IPS DF 19.7 (cell line): ENCODE data around the gene TRPV6.

Experiments used
- DNase-seq: peaks from one replicate; pipeline ENCODE4 v3.0.0-alpha.2; 2013; ENCODE audit warnings: low read depth, low spot score

Gene TRPV6

DNA sequence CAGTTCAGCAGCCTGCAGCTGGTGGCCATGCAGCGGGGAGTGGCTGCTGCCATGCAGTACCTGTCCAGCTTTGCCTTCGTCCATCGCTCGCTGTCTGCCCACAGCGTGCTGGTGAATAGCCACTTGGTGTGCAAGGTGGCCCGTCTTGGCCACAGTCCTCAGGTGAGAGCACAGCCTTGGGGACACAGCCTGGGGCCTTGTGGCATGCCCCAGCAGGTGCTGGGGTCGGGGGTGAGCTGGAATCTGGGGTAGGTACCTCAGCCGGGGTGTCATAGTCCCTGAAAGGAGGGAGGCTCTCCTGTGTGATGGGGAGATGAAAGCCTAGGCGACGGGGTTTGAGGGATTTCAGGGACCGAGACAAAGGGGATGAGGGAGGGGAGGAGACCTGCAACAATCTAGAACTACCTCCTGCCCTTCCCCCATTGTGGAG is 16.5 kb downstream of the TRPV6 start:
- no peak for DNase-seq

DNA sequence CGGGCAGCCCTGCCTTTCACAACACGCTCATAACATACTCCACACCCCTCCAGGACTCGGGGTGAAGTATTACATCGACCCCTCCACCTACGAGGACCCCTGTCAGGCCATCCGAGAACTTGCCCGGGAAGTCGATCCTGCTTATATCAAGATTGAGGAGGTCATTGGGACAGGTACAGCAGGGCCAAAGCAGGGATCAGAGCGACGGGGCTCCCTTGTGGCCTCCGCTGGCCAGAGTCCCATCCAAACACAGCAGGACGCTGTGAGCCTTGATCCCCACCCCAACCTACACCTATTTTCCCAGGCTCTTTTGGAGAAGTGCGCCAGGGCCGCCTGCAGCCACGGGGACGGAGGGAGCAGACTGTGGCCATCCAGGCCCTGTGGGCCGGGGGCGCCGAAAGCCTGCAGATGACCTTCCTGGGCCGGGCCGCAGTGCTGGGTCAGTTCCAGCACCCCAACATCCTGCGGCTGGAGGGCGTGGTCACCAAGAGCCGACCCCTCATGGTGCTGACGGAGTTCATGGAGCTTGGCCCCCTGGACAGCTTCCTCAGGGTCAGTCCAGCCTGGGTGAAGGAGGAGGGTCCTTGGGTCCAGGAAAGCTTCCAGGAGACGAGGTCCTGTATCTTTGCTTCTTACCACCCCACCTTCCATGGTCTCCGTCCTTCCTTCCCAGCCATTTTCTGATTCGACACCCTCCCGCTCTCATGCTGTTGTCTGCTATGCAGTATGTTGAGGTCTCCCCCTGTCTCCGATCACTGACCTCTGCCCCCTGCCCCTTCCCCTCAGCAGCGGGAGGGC is 17.2 kb downstream of the TRPV6 start:
- no peak for DNase-seq

DNA sequence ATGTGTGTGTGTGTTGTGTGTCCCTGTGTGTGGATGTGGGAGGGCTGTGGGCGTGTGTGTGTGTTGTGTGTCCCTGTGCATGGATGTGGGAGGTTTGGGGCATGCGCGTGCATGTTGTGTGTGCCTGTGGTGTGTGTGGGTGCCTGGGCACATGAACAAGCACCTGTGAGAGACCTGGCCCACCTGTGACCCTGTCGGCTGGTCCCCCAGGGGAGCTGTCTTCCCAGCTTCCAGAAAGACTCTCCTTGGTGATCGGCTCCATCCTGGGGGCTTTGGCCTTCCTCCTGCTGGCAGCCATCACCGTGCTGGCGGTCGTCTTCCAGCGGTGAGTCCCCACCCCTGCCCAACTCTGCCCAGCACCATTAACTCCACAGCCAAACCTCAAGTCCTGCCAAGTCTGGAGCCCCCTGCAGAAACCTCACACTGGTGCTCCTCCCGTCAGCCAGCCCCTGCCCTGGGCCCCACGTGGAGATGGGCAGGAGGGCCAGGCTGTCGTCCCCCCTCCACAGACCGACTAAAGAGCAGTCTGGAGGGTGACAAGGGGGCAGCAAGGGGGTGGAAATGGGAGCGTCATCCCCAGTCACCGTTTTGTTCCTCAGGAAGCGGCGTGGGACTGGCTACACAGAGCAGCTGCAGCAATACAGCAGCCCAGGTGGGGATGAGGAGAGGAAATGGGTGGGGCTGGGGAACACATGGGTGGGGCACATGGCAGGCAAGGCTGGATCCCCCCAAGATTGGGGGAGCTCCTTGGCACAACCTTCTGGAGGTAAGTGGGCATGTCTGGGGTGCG is 18.0 kb downstream of the TRPV6 start:
- no peak for DNase-seq

DNA sequence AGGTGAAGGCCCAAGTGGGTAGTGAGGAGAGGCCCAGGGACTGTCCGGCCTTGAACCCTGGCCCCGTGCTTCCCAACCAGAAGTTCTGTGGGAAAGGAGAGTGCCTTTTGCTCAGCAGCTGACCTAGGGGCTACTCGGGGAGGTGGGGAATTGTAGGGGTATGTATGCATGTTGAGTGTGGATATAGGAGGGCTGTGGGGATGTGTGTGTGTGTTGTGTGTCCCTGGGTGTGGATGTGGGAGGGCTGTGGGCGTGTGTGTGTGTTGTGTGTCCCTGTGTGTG is 18.5 kb downstream of the TRPV6 start:
- no peak for DNase-seq

DNA sequence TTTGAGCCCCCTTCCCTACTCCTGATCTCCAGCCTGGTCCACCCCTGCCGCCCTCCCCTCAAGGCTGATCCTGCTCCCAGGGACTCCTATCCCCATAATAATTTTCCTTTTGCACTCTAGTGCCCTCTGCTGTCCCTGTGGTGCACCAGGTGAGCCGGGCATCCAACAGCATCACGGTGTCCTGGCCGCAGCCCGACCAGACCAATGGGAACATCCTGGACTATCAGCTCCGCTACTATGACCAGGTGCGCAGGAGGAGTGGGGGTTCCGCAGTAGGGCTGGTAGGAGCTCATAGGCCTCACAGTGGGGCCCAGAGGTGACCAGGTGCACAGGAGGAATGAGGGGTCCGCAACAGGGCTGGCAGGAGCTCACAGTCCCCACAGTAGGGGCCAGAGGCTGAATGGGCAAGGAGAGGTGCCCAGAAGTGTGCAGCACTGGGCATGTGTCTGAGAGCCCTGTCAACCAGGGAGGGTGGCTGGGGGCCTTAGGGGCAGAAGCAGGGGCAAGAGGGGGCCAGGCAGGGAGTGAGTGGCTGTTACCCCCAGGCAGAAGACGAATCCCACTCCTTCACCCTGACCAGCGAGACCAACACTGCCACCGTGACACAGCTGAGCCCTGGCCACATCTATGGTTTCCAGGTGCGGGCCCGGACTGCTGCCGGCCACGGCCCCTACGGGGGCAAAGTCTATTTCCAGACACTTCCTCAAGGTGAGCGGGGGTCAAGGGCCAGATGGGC is 19.0 kb downstream of the TRPV6 start:
- no peak for DNase-seq

DNA sequence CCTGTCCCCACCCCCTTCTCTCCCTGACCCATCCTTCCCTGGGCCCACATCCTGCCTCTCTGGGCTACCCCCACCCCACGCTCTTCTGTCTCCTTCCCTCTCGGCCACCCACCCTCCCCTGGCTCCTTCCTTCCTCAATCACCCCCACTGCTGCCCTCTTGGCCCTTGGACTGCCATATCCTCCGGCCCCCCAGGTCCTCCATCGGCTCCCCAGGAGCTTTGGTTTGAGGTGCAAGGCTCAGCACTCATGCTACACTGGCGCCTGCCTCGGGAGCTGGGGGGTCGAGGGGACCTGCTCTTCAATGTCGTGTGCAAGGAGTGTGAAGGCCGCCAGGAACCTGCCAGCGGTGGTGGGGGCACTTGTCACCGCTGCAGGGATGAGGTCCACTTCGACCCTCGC is 19.8 kb downstream of the TRPV6 start:
- DNase-seq: no peak

DNA sequence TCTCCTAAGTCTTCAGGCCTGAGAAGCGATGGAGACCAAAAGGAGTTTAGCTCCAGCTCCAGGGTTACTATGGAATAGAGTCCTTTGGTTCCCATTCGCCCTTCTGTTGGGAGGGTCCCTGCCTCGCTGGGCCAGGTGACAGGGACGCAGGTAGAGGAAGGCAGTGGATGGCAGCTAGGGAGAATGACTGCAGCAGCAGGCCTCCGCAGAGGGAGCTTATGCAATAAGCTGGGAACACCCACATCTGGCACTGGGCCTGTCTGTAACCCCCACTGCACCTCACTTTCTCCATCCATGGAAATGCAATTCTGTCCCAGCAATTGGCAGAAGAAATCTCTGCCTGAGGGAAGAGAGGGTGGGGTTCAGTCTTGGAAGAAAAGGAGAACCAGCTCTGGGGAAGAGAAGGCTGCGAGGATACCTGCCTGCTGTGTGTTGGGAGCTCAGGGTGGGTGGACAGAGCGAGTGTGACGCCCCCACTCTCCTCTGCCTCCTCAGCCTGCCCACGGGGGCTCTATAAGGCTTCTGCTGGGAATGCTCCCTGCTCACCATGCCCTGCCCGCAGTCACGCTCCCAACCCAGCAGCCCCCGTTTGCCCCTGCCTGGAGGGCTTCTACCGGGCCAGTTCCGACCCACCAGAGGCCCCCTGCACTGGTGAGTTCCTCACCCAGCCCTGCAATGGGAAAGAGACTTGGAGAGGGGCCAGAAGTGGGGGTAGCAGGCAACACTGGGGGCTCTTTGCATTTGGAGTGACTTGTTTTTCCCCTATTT is 20.4 kb downstream of the TRPV6 start:
- DNase-seq: no peak

DNA sequence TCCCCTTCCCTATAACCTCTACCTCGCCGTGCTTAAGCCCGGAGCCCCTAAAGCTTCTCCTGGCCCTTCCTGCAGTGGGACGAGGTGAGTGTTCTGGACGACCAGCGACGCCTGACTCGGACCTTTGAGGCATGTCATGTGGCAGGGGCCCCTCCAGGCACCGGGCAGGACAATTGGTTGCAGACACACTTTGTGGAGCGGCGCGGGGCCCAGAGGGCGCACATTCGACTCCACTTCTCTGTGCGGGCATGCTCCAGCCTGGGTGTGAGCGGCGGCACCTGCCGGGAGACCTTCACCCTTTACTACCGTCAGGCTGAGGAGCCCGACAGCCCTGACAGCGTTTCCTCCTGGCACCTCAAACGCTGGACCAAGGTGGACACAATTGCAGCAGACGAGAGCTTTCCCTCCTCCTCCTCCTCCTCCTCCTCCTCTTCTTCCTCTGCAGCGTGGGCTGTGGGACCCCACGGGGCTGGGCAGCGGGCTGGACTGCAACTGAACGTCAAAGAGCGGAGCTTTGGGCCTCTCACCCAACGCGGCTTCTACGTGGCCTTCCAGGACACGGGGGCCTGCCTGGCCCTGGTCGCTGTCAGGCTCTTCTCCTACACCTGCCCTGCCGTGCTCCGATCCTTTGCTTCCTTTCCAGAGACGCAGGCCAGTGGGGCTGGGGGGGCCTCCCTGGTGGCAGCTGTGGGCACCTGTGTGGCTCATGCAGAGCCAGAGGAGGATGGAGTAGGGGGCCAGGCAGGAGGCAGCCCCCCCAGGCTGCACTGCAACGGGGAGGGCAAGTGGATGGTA is 21.5 kb downstream of the TRPV6 start:
- no peak for DNase-seq

DNA sequence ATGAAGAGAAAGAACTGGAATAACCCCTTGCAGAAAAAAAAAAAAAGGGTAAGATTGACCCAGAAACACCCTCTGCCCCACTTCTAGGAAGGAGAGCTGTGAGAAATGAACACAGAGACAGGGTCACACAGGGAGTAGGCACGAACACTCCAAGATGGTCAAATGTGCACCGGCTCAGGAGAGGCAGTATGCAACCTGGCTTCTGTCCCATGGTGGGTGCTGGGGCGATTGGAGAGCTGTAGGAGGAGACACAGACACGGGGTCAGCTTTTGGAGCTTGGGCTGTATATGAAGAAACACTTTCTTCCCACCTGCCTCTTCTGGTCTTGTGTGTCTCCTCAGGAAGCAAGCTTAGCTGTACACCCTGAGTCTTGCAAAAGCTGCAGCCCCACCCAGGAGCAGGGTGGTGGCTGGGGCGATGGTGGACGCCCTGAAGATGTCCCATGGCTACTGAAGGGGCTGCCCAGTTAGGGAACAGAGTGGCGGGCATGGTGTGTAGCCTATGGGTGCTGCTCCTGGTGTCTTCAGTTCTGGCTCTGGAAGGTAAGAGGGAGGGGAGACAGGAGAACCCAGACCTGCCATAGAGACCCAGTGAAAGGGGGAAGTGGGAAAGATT is 22.7 kb downstream of the TRPV6 start:
- DNase-seq: no peak

DNA sequence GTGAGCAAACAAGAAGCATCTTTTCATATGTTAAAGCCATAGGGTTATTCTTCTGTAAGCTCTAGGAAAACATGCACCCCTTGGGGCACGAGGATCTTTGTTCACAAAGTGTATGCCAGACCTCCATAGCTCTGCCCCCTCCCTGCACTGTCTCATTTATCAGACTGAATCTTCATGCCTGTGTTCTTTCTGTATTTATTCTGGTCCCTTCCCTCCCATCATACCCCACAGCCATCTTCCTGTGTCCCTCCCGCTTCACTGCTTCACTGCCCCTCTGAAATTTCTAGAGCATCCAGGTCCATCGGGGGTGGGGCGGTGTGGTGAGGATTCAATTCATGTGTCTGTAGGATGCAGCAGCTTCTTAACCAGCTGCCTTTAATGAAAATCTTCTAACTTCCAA is 23.2 kb downstream of the TRPV6 start:
- no peak for DNase-seq

DNA sequence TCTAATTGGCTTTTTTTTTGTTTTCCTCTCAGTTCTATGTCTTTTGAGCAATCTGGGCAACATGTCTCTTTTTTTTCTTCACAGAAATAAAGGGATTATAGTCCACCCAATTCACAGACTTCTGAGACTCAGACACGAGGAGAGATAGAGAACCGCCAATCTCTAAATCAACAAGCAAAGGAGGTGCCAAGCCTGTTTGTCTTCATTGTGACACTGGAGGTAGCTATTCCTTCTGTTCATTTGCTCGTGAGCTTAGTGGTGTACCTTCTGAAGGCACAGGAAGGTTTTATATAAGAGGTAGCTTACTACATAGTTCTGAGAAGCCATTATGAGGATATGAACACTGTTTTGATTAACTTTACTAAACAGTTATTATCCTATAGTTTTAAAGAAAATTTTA is 24.6 kb downstream of the TRPV6 start:
- DNase-seq: no peak

DNA sequence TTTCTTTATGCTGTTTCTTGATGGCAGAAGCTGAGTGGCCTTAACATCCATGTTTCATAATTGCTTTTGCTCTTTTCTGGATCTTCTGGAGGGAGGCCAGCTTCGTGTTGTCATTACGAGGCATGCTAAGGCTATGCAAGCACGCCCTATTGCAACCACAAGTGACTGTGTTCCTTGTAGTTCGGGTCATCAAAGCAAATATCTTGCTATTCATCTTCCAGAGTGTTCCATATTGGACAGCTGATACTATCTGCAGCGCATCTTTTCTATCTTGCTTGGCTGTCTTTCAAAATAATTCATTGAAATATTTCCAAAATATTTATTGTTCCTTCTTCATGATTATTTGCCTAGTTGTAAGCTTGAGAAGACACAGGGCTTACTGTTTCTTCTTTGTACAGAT is 25.7 kb downstream of the TRPV6 start:
- no peak for DNase-seq

DNA sequence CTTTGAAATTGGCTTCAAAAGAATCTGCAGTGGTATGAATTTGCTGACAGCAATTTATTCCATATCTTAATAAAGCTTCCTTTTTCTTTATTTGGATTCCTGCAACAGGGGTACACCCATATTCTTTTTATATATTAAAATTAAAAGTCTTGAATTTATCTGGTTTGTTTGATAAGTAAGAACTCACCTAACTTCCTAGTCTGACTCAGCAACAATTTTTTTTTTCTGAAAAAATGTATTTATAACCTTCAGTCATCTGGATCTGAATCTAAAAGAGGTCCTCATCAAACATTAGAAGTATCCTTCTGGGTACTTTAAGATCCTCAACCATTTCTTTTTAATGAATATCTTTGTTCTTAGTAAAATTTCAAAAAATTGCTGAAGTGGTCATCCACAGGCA is 26.1 kb downstream of the TRPV6 start:
- DNase-seq: no peak

DNA sequence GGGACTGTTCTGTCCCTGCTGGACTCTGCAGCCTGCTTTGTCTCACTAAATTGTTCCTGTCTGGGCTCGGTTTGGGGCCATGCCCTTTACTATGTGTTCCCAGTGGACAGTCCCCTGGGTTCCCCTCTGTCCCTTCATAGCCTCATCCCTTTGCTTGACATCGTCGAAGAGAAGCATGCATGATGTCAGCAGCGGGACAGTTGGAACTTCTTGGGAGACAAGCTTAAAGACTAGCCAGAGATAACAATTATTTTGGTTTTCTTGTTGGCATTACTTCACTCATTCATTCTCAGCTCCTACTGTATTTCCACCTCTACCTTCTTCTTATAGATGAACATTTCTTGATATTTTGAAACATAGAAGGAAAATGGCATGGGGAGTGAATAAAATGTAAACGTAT is 27.9 kb downstream of the TRPV6 start:
- no peak for DNase-seq

DNA sequence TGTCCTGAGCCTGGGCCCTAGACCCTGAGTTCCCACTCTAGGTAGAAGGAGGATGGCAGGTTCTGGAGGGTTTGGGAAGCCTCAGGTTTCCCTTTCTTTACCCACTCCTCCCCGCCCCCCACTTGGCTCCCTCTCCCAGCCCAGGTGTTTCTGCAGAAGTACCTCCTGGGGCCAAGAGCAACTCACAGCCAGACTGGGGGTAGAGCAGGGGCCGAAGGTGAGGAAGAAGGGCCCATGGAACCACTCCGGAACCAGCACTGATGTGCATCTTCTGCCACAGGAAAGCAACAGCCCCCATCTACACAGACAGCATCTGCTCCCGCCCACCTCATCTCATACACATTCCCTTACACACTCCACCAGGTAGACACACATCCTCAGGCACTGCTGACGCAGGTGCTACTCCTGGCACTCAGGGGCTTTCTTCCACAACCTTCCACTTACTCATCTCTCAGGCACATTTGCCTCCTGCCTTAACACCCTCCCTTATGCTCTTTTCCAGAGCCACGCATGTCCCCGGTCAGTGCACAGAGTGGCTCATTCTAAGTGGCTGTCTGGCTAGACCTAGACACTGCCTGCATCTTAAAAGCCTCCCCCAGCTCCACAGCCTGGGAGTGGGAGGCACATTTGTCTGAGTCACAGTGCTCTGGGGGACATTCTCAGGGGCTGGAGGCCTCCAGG is 28.8 kb downstream of the TRPV6 start:
- no peak for DNase-seq

DNA sequence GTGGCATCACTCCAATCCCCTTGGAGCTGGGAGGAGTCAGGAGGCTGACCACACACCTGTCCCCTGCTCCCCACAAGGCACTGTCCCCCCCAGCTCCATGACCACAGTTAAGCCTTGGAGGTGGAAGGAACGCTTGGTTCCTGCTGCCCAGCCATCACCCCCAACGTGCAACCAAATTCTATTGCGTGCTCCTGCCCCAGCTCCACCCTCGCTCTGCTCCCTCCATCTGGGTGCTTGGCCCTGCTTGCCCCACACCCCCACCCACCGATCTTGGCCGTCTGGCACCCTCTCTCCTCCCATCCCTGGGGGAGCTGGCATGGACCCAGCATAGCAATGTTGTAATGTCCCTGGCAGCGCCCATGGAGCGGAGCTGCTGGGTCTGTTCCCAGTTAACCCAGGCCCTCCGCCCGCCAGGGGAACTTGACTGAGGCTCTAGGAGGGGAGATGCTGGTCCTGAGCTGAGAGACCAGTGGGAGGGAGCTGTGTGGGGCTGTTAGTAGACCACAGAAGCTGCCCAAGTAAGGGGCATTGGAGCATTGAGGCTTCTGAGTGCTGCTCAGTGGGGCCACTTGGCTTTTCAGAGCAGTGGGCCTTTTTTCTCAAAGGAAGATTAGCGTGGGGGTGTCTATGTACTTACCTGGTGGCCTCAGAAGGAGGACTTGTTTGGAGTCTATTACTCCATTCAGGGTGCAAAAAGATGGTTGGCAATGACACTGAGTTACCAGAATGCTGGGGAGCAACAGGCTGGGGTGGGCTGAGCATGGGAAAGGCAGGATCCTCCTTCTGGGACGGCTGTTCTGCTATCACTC is 29.6 kb downstream of the TRPV6 start:
- no peak for DNase-seq

DNA sequence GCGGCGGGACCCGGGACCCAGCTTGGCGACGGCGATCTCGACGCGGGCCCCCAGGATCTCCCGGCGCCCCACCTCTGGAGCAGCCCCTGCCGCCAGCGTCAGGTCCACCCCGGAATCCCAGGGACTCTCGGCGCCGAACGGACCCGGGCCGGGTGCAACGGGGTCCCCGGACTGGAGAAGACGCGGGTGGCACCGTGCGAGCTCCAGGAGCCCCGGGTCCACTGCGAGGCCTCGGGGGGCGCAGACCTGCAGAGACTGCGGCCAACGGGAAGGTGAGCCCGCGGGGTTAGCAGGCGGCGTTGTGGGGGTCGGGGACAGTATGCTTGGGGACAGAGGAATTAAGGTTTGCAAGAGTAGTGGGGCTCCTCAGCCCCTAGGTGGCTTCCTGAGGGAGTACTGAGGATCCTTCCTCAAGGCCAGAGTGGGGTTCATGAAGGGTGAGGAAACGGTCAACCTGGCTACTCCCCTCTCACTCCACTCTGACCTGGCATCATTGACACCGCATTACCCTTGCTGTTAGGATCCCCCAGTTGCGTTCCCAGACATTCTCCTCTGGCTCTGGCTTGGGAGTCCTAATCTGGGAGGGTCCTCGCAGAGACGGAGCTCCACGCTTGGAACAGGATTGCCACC is 30.3 kb downstream of the TRPV6 start:
- no peak for DNase-seq

DNA sequence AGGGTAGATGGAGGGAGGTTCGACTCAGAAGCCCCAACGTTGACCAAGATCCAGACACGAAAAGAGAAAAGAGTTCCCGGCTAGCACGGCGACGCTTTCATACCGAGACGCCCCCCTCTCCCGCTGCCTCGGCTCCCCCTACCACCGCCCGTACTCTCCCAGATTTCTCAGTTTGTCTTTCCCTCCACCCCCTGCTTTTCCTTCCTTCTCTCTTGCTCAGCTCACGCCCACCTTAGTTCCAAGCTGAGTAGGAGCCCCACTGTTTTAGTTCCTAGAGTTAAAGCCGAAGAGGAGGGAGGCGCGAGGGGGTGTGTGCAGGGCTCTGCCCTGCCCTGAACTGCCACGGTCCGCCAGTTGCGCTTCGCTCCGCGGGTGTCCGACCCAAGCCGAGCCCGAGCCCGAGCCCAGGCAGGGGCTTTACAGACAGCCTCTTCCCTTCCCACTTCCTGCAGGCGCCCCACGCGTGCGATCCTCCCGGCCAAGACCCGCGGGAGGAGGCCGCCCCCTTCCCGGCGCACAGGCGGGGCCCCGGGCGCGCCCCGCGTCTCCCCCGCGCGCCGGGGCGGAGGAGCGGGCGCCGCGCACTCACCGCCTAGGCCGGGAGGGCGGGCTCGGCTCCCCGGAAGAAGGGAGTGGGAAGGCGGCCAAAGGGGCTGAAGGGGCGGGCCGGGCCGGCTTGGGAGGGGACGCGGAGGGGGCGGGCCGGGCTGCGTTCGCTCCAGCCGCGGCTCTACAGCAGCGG is 31.0 kb downstream of the TRPV6 start, which contains the start of gene EPHB6:
Gene EPHB6, plus strand, starts transcription at position 705 of the 742 bp plus-strand sequence. CDS start 8,152 bp downstream, outside the sequence.
- no peak for DNase-seq
